ENCODE results near the gene NOTCH4.
"Not testable (repeated sequence)": the region's sequence is repeated elsewhere in the genome, so short reads cannot be mapped to it uniquely, and the experiment has no call there.

Gene NOTCH4

DNA sequence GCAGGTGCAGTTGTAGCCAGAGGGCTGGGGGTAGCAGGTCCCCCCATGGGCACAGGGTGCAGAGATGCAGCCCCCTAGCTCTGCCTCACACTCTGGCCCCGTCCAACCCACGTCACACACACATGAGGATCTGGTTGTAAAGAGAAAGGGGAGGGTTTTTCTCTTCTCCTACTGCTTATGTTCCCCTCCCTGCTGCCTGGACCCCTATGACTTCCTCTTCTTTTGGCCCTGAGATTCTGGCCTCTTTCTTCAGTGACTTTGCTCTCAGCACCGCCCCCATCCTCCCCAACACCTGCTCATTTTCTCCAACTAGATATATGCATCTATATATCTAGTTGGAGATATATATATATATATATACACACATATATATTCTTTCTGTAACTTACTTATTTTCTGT lies 9.7 kb downstream of the NOTCH4 start:
- H3K9me3 ChIP-seq (ENCODE audit: control insufficient read depth, low read length) = no peaks in the 10 kb centered on the region
- TF ChIP-seq, protein P1, sequence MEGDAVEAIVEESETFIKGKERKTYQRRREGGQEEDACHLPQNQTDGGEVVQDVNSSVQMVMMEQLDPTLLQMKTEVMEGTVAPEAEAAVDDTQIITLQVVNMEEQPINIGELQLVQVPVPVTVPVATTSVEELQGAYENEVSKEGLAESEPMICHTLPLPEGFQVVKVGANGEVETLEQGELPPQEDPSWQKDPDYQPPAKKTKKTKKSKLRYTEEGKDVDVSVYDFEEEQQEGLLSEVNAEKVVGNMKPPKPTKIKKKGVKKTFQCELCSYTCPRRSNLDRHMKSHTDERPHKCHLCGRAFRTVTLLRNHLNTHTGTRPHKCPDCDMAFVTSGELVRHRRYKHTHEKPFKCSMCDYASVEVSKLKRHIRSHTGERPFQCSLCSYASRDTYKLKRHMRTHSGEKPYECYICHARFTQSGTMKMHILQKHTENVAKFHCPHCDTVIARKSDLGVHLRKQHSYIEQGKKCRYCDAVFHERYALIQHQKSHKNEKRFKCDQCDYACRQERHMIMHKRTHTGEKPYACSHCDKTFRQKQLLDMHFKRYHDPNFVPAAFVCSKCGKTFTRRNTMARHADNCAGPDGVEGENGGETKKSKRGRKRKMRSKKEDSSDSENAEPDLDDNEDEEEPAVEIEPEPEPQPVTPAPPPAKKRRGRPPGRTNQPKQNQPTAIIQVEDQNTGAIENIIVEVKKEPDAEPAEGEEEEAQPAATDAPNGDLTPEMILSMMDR (IDR thresholded peaks at IDR 0.05) = no peak
- H3K36me3 ChIP-seq (ENCODE audit: control insufficient read depth, insufficient read depth, low read length) = no peaks in the 10 kb centered on the region

DNA sequence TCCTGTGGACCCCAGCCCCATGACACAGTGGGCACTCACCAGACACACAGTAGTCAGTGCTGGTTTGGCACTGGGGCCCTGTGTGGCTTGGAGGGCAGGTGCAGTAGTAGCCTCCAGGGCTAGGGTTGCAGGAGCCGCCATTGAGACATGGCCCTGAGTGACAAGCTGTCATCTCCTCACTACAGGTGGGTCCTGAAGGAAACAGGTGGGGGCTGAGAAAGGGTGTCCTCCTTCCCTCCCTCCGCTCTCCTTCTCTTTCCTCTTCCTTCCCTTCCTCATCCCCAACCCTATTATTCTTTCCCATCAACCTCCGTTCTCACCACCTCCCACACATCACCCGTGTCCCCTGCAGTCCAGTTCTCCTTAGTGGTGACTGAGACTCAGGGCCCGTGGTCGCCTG lies 10.2 kb downstream of the NOTCH4 start:
- Histone ChIP-seq H3K27me3 (ENCODE audit: control insufficient read depth, insufficient read depth, low read length) (no peaks in the 10 kb centered on the region), H3K36me3 (ENCODE audit: control insufficient read depth, insufficient read depth, low read length) (no peaks in the 10 kb centered on the region), H3K9ac (no peak overlapping the region), H3K4me3 (ENCODE audit: low read depth, low read length) (no peak overlapping the region), H3K27ac (no peak overlapping the region), H3K4me2 (ENCODE audit: low read length) (no peak overlapping the region), H3K9me3 (ENCODE audit: control insufficient read depth, low read length) (no peaks in the 10 kb centered on the region), H3K79me2 (no peaks in the 10 kb centered on the region), H3K4me1 (no peaks in the 10 kb centered on the region), H2AFZ (no peak overlapping the region)
- TF ChIP-seq, protein P1 (IDR thresholded peaks at IDR 0.05) = no peak

More for the DNA sequence above, 9.7 kb downstream of the NOTCH4 start:
- Histone ChIP-seq H3K27me3 (ENCODE audit: control insufficient read depth, insufficient read depth, low read length) (no peaks in the 10 kb centered on the region), H3K27ac (no peak overlapping the region), H3K4me2 (ENCODE audit: low read length) (no peak overlapping the region), H3K79me2 (no peaks in the 10 kb centered on the region), H3K4me3 (ENCODE audit: low read depth, low read length) (no peak overlapping the region), H2AFZ (no peak overlapping the region), H3K4me1 (no peaks in the 10 kb centered on the region), H3K9ac (no peak overlapping the region)

DNA sequence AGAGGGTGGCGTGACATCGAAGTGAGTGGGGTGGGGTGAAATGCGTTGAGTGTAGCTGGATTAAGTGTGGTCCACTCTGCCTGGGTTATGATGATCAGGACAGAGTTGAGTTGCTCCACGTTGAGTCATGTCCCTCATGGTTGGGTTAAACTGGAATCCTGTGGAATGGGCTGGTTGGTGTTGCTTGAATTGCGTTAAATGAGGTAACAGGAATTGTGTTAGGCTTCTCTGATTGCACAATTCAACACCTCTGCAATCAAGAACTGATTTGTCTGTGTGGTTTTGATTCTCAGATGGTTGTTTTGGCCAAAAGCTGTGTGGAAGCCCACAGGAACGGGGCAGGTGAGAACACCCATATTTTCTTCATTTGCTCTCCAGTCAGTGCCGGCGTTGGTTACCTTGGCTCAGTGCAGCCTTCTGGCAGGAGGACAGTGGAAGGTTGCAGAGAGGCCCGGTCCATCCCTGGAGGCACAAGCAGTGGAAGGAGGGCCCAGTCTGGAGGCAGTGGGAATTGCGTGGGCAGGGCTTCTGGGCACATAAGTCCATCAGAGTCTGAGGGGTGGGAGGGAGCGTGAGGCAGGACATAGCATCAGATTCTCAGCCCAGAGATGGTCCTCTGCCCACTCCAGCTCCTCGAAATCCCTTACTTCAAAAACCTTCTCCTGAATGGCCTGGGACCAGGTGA lies 11.6 kb downstream of the NOTCH4 start:
- Histone ChIP-seq H3K4me2 (ENCODE audit: low read length) (no peak overlapping the region), H3K4me1 (no peaks in the 10 kb centered on the region), H3K4me3 (ENCODE audit: low read depth, low read length) (no peak overlapping the region), H2AFZ (no peak overlapping the region), H3K9ac (no peak overlapping the region), H3K27ac (no peak overlapping the region), H3K9me3 (ENCODE audit: control insufficient read depth, low read length) (no peaks in the 10 kb centered on the region), H3K27me3 (ENCODE audit: control insufficient read depth, insufficient read depth, low read length) (no peaks in the 10 kb centered on the region), H3K79me2 (no peaks in the 10 kb centered on the region), H3K36me3 (ENCODE audit: control insufficient read depth, insufficient read depth, low read length) (no peaks in the 10 kb centered on the region)
- TF ChIP-seq, protein P1 (IDR thresholded peaks at IDR 0.05) = no peak

DNA sequence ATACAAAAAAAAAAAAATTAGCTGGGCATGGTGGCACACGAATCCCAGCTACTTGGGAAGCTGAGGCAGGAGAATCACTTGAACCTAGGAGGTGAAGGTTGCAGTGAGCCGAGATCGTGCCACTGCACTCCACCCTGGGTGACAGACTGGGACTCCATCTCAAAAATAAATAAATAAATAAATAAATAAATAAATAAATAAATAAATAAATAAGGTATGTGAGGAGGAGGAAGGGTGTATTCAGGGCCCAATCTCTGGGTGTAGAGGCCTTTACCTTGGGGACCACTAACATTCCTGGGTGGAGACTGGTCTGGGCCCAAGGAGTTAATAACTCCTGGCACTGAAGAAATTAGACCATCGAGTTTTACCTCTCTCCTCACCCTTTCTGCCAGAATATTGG lies 12.4 kb downstream of the NOTCH4 start:
- H3K27ac ChIP-seq; H3K27me3 ChIP-seq (ENCODE audit: control insufficient read depth, insufficient read depth, low read length); H3K79me2 ChIP-seq; H3K4me3 ChIP-seq (ENCODE audit: low read depth, low read length); H3K9me3 ChIP-seq (ENCODE audit: control insufficient read depth, low read length); H3K4me1 ChIP-seq; H3K36me3 ChIP-seq (ENCODE audit: control insufficient read depth, insufficient read depth, low read length); H3K9ac ChIP-seq; H3K4me2 ChIP-seq (ENCODE audit: low read length); H2AFZ ChIP-seq: not testable (repeated sequence)

DNA sequence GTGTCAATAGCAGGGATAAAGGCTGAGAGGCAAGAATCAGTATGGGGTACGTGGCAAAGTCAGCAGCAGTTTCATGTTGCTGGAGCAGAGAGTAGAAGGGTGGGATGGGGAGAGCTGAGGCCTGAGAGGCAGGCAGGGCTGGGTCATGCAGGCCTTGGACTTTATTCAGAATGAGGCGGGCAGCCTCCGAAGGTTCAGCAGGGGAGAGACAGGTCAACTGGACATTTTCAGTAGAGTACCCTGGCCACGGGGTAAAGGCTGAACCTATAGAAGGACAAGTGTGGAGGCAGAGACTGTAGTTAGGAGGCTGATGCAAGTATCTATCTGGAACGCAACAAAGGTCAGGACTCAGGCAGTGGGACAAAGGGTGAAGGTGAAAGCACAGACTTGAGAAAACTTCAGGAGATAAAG lies 13.7 kb downstream of the NOTCH4 start:
- Histone ChIP-seq H3K4me1 (no peaks in the 10 kb centered on the region), H3K27ac (no peak overlapping the region), H2AFZ (no peak overlapping the region), H3K79me2 (no peaks in the 10 kb centered on the region), H3K36me3 (ENCODE audit: control insufficient read depth, insufficient read depth, low read length) (no peaks in the 10 kb centered on the region), H3K4me2 (ENCODE audit: low read length) (no peak overlapping the region), H3K9me3 (ENCODE audit: control insufficient read depth, low read length) (no peaks in the 10 kb centered on the region), H3K27me3 (ENCODE audit: control insufficient read depth, insufficient read depth, low read length) (no peaks in the 10 kb centered on the region), H3K9ac (no peak overlapping the region), H3K4me3 (ENCODE audit: low read depth, low read length) (no peak overlapping the region)
- TF ChIP-seq, protein P1 (IDR thresholded peaks at IDR 0.05) = no peak
